Stimulated activated CD4-positive, alpha-beta T cell treated with anti-CD3 and anti-CD28 coated beads, Interleukin-15, amount 100 ng/mL, for 48 hours (primary cell): ENCODE results near the gene HOXA11.

ENCODE experiments used
- DNase-seq, 2 donors: peaks; one replicate each; pipeline ENCODE4 v3.0.0-alpha.2; 2020; ENCODE audit warnings: low read depth in 2 of 2

Gene HOXA11

GRCh38 chr7:27147199-27148030 is 37.6 kb downstream of the HOXA11 start, which contains the start of gene HOXA6:
Gene HOXA6, minus strand, starts transcription at chr7:27147774. Its CDS starts 25 bp downstream, at chr7:27147749.
- no peak for DNase-seq

- no peak for DNase-seq
Measured at GRCh38 chr7:27146491-27147198, 38.4 kb downstream of the HOXA11 start.

DNA sequence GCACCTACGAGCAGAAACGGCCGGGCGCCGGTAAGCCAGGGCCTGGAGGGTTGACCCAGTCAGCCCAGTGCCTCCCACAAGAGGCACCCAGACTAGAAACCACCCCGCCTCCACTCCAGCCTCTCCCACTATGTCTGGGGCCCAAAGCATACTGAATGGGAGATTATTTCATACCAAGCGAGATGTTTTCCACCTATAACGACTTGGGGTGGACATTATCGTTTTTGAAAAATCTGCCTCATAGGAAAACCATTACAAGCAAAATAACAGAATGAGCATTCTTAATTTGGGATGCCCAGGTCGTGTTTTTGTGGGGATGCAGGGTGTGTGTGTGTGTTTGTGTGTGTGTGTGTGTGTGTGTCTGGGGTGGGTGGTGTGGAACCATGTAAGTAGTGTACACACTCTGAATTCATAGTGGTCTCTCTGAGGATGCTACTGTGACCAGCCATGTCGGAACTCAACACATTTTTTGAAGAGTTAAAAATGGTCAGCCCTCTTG is 39.1 kb downstream of the HOXA11 start:
- DNase-seq: no peak

- no peak for DNase-seq
Measured at GRCh38 chr7:27145165-27145913, 39.7 kb downstream of the HOXA11 start.

- DNase-seq: no peak
Measured at GRCh38 chr7:27144781-27145164, 40.3 kb downstream of the HOXA11 start.

DNA sequence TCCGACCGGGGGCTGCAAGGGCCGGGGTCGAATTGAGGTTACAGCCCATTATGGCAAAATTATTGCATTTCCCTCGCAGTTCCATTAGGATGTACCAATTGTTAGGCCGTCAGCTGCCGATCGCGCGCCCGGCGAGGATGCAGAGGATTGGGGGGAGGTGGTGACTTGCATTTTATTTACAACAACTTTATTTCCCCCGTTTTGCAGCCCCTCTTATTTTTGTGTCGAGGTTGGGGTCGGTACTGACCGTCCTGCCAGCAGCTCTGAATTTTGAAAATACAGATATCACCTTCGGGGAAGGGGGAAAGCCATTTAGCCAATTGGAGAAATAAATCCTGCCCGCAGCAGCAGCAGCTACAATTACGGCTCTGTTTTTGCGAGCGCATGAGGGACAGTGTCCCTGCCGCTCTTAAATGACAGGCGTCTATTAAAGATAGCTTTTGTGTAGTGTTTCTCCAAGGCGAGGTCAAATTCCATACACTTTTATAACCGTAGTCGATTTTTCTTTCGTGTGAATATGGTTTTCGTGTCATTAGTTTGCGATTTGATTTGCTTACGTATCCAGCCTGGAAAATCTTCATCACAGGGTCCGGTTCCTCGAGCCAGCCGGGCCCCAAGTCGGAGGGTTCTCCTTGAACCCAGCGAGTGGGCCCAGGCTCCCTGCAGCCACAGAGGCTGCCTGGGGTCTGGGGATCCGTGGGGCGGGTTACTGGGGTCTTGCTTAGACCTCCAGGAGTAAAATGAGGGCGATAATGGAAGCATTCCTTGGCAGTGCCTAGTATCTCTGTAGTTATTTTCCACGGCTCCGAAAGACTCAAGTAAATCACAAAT is 40.9 kb downstream of the HOXA11 start:
- no peak for DNase-seq

DNA sequence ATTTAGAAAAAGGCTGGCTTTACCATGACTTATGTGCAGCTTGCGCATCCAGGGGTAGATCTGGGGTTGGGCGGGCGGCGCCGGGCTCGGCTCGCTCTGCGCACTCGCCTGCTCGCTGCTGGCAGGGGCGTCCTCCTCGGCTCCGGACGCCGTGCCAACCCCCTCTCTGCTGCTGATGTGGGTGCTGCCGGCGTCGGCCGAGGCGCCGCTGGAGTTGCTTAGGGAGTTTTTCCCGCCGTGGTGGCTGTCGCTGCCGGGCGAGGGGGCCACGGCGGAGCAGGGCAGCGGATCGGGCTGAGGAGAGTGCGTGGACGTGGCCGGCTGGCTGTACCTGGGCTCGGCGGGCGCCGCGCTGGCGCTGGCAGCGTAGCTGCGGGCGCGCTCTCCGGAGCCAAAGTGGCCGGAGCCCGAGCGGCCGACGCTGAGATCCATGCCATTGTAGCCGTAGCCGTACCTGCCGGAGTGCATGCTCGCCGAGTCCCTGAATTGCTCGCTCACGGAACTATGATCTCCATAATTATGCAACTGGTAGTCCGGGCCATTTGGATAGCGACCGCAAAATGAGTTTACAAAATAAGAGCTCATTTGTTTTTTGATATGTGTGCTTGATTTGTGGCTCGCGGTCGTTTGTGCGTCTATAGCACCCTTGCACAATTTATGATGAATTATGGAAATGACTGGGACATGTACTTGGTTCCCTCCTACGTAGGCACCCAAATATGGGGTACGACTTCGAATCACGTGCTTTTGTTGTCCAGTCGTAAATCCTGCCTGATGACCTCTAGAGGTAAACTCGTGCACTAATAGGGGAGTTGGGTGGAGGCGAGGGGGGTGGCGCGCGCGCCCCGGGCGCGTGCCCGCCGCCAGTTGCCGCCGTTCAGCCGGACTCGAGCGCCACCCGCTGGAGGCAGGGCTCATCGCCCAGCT is 41.7 kb downstream of the HOXA11 start, which contains the start of gene HOXA5:
HOXA5 (minus strand) TSS at position 659 of the 927 bp plus-strand sequence; CDS start at position 585, 74 bp downstream.
- DNase-seq: no peak

GRCh38 chr7:27142580-27143022 is 42.4 kb downstream of the HOXA11 start:
- no peak for DNase-seq

GRCh38 chr7:27141923-27142579 is 43.0 kb downstream of the HOXA11 start:
- no peak for DNase-seq

- DNase-seq: no peak
Measured at GRCh38 chr7:27141137-27141922, 43.7 kb downstream of the HOXA11 start.

GRCh38 chr7:27140126-27140857 is 44.7 kb downstream of the HOXA11 start:
- no peak for DNase-seq

- DNase-seq: no peak
Measured at GRCh38 chr7:27139334-27140125, 45.5 kb downstream of the HOXA11 start.

- DNase-seq: no peak
Measured at GRCh38 chr7:27138985-27139333, 46.1 kb downstream of the HOXA11 start.

DNA sequence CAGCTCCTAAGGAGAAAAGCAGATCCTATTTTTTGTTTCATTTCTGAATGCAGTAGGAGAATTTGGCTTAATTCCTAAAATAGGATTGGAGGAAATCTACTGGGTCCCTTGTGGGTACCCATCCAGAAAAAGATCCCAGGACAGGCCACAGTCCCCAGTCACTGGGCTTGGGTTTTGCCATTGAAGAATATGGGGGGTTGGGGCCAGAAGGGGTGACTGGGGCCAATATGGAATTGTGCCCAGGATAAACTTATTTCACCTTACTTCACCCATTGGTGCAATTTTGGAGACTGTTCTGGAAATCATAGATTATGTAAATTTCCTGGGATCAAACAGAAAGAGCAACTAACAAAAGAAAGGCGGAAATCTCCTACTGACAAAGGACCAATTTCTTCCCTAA is 46.6 kb downstream of the HOXA11 start:
- no peak for DNase-seq

GRCh38 chr7:27137640-27138315 is 47.3 kb downstream of the HOXA11 start:
- DNase-seq: no peak

GRCh38 chr7:27134392-27134791 is 50.6 kb downstream of the HOXA11 start:
- no peak for DNase-seq
